Caco-2 (cell line): Measurements from ENCODE around the gene HIVEP3. TPM values are rescaled to one million over a fixed set of nuclear protein-coding genes. Genes with fewer than 3 reads are reported as not detected.

Experiments used
- BruUV-seq: library from RNA; stranded (reverse); fragments of 400-500 nt; replicated peaks from 2 replicates; lab custom pipeline; 2021; lab: Mats Ljungman, UMichigan
- CTCF ChIA-PET: fragments of 300-600 bp; sonication (Branson Sonifier 250); formaldehyde crosslinking; loops from one replicate; lab custom pipeline; 2022; ENCODE audit warnings: antibody characterized with exemption; lab: Charles Lee
- POLR2A ChIA-PET: fragments of 300-600 bp; sonication (Branson Sonifier 250); formaldehyde crosslinking; loops from one replicate; lab custom pipeline; 2022; ENCODE audit warnings: antibody characterized with exemption; lab: Charles Lee
- DNase-seq, 2 experiments: peaks; one replicate each; pipeline versions ENCODE4 v3.0.0 to v3.0.0-alpha.2; 2020 to 2022
- H3K27me3 ChIP-seq: replicated peaks from 2 replicates; pipeline ENCODE4 v1.6.0; 2011; ENCODE audit warnings: low read length; ENCODE audit not compliant: control insufficient read depth, insufficient read depth
- H3K36me3 ChIP-seq: 2 replicates; pipeline ENCODE4 v1.5.1; 2011; ENCODE audit warnings: low read length; ENCODE audit not compliant: control insufficient read depth, insufficient read depth
- H3K4me1 ChIP-seq: fragments of 250-450 bp; sonication (Bioruptor Pico); 2 replicates; pipeline ENCODE4 v1.5.1; 2020; ENCODE audit warnings: mild to moderate bottlenecking
- H3K4me3 ChIP-seq: 2 replicates; pipeline ENCODE4 v1.5.1; 2011; ENCODE audit warnings: low read depth, mild to moderate bottlenecking, control low read depth, low read length
- H3K9me3 ChIP-seq: fragments of 250-450 bp; sonication (Bioruptor Pico); 2 replicates; pipeline ENCODE4 v1.5.1; 2020; ENCODE audit warnings: mild to moderate bottlenecking, moderate library complexity
- H3K27ac Mint-ChIP-seq: one replicate; pipeline ENCODE4 v1.8.0; 2022; ENCODE audit warnings: mixed read lengths; ENCODE audit not compliant: unreplicated experiment
- H3K27me3 Mint-ChIP-seq: one replicate; pipeline ENCODE4 v1.8.0; 2022; ENCODE audit warnings: mixed read lengths; ENCODE audit not compliant: insufficient read depth, unreplicated experiment
- H3K36me3 Mint-ChIP-seq: one replicate; pipeline ENCODE4 v1.8.0; 2022; ENCODE audit warnings: mild to moderate bottlenecking, mixed read lengths; ENCODE audit not compliant: insufficient read depth, unreplicated experiment
- H3K4me1 Mint-ChIP-seq: one replicate; pipeline ENCODE4 v1.8.0; 2022; ENCODE audit warnings: low read depth, mixed read lengths; ENCODE audit not compliant: unreplicated experiment
- H3K4me3 Mint-ChIP-seq: one replicate; pipeline ENCODE4 v1.8.0; 2022; ENCODE audit warnings: mild to moderate bottlenecking, moderate library complexity, mixed read lengths; ENCODE audit not compliant: unreplicated experiment
- H3K9me3 Mint-ChIP-seq: one replicate; pipeline ENCODE4 v1.8.0; 2022; ENCODE audit warnings: mixed read lengths; ENCODE audit not compliant: unreplicated experiment
- intact Hi-C: fragments of 100-400 bp; cut with micrococcal nuclease; formaldehyde crosslinking; loops from one replicate; pipeline ENCODE4 v1.10.0; 2022; ENCODE audit not compliant: unreplicated experiment
- total RNA-seq: library from RNA; stranded (reverse); gene quantifications from 2 replicates; pipeline ENCODE4 v1.2.3, GENCODE V29; 2022
- TF ChIP-seq, protein P1 (sequence below), 2 experiments: fragments of 200-600 bp in 1 of 2; IDR thresholded peaks; 1 replicate in 1 of 2; 2 replicates in 1 of 2; pipeline versions ENCODE4 v1.5.1 to v1.8.0; 2011 to 2022; ENCODE audit warnings: antibody characterized with exemption in 1 of 2, control low read depth in 1 of 2, inconsistent platforms in 1 of 2, low read depth in 1 of 2, low read length in 1 of 2, mild to moderate bottlenecking in 1 of 2, moderate library complexity in 1 of 2; ENCODE audit not compliant: insufficient read depth in 1 of 2, severe bottlenecking in 1 of 2, unreplicated experiment in 1 of 2

Gene HIVEP3
- total RNA-seq, 1 experiment from 2014 or later, result 0.25 TPM

DNA sequence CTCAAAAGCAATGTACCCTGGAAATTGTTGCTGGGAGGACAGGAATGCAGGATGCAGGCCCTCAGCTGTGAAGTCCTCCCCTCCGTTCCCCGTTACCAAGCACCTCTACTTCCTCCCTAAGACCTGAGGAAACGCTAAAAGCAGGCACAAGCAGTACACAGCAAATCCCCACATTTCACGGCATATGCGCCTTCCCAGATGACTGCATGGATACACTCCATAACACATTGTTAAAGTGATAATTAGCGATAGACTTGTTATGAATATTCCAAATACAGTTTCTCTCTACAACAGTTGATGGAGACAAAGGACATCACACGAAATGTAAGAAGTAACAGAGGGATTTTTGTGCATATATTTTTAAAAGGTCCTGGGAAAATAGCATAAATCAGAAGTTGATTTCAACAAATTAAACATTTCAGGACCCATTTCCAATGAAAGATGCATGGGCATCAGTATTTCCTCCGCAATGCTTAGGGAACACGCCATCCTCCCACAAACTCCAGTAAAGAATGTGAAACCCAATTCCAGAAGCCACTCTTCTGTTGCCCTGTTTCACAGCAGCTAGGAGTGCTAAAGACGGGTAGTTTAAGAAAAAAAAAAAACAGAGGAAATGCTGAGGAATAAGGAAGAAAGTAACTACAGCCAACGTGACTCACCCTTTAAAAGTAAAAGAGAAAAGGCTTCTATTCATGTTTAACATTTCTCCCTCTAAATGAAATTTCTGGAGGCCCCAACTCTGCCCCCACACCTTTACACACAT, 75.5 kb downstream of the HIVEP3 start:
- POLR2A ChIA-PET, result no interaction called here
- Histone ChIP-seq H3K9me3 (no peaks in the 10 kb centered on the region), H3K4me3 (no peak overlapping the region), H3K4me1 (no peaks in the 10 kb centered on the region), H3K27me3 (no peaks in the 10 kb centered on the region), H3K36me3 (no peaks in the 10 kb centered on the region)
- DNase-seq, result no peak
- Mint-ChIP-seq H3K4me1 (peaks cover under 1% of the 10 kb centered on the region), H3K27me3 (peaks cover 31% of the 10 kb centered on the region), H3K36me3 (no peaks in the 10 kb centered on the region), H3K9me3 (no peaks in the 10 kb centered on the region), H3K4me3 (no peak overlapping the region), H3K27ac (no peak overlapping the region)
- intact Hi-C loops, result no loop called here
- CTCF ChIA-PET, result no interaction called here
- TF ChIP-seq, protein P1, sequence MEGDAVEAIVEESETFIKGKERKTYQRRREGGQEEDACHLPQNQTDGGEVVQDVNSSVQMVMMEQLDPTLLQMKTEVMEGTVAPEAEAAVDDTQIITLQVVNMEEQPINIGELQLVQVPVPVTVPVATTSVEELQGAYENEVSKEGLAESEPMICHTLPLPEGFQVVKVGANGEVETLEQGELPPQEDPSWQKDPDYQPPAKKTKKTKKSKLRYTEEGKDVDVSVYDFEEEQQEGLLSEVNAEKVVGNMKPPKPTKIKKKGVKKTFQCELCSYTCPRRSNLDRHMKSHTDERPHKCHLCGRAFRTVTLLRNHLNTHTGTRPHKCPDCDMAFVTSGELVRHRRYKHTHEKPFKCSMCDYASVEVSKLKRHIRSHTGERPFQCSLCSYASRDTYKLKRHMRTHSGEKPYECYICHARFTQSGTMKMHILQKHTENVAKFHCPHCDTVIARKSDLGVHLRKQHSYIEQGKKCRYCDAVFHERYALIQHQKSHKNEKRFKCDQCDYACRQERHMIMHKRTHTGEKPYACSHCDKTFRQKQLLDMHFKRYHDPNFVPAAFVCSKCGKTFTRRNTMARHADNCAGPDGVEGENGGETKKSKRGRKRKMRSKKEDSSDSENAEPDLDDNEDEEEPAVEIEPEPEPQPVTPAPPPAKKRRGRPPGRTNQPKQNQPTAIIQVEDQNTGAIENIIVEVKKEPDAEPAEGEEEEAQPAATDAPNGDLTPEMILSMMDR (IDR thresholded peaks at IDR 0.05; ENCODE audit: insufficient read depth in 1 of 2, low read depth in 1 of 2, low read length in 1 of 2, severe bottlenecking in 1 of 2, unreplicated experiment in 1 of 2), result no peak
- no TSS peak for BruUV-seq

DNA sequence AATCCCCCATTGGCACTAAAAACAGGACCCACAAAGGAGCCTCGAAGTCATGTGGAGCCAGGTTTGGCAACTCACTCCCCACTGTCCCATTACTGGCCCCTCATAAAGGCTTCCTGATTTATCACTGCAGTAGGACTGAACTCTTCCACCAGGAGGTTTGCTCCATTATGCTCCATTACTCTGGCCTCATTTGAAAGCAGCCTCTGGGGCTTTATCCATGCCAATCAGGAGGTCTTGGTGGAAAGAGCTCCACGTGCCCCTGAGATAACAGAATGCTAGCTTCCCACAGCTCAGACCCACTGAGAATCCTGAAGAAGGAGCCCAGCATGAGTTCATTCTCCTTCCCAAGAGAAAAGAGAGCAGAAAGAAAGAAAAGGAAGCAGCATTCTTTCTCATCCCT, 76.4 kb downstream of the HIVEP3 start:
- CTCF ChIA-PET, result no interaction called here

DNA sequence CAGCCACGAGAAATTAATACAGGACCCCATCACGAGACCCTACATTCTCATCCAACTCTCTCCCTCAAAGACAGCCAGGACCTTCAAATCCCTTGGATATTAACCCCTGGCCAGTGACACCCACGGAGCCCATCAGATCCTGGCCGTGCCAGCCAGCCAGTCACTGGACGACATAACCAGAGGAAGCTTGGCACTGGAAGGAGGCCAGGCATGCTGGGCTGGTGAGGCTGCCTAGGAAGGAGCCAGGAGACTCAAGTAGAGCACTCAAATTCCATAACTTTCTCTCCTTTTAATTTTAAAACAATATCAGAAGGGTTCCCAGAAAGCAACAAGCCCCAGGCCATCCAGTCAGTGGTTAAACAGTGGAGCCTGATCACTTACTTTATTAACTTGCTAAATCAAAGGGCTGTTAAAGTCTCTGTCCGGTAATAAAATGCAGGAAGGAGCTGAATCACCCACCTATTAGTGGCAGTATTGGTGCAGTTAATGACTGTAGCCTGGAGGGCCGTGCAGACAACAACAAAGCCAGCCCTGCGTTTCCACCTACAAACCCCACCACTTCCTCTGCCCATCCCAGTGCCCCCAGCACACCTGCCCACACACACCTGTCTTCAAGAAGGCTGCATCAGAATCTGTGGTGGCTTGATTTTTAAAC, 78.0 kb downstream of the HIVEP3 start:
- intact Hi-C loops, result no loop called here
- Mint-ChIP-seq H3K4me3 (no peak overlapping the region), H3K27me3 (peaks cover 41% of the 10 kb centered on the region), H3K9me3 (no peaks in the 10 kb centered on the region), H3K36me3 (no peaks in the 10 kb centered on the region), H3K4me1 (no peaks in the 10 kb centered on the region), H3K27ac (no peak overlapping the region)
- DNase-seq, result no peak
- ChIA-PET POLR2A (no interaction called here), CTCF (no interaction called here)
- H3K27me3 ChIP-seq, result no peaks in the 10 kb centered on the region
- BruUV-seq, result no TSS peak
- TF ChIP-seq, protein P1 (IDR thresholded peaks at IDR 0.05; ENCODE audit: insufficient read depth in 1 of 2, low read depth in 1 of 2, low read length in 1 of 2, severe bottlenecking in 1 of 2, unreplicated experiment in 1 of 2), result no peak
- no peaks in the 10 kb centered on the region for H3K9me3 ChIP-seq
- H3K4me1 ChIP-seq, result no peaks in the 10 kb centered on the region
- H3K4me3 ChIP-seq, result no peak overlapping the region
- no peaks in the 10 kb centered on the region for H3K36me3 ChIP-seq

More for the DNA sequence above, 76.4 kb downstream of the HIVEP3 start:
- BruUV-seq, result no TSS peak
- no peaks in the 10 kb centered on the region for H3K4me1 ChIP-seq
- no peaks in the 10 kb centered on the region for H3K36me3 ChIP-seq
- intact Hi-C loops, result no loop called here
- POLR2A ChIA-PET, result no interaction called here
- H3K4me1 Mint-ChIP-seq, result no peaks in the 10 kb centered on the region
- no peaks in the 10 kb centered on the region for H3K27me3 ChIP-seq
- no peaks in the 10 kb centered on the region for H3K9me3 ChIP-seq
- no peak overlapping the region for H3K4me3 ChIP-seq
- DNase-seq, result no peak
- H3K27ac Mint-ChIP-seq, result no peak overlapping the region
- no peak overlapping the region for H3K4me3 Mint-ChIP-seq
- no peaks in the 10 kb centered on the region for H3K9me3 Mint-ChIP-seq
- TF ChIP-seq, protein P1 (IDR thresholded peaks at IDR 0.05; ENCODE audit: insufficient read depth in 1 of 2, low read depth in 1 of 2, low read length in 1 of 2, severe bottlenecking in 1 of 2, unreplicated experiment in 1 of 2), result no peak
- peaks cover 35% of the 10 kb centered on the region for H3K27me3 Mint-ChIP-seq
- no peaks in the 10 kb centered on the region for H3K36me3 Mint-ChIP-seq
